Adrenal gland (tissue), 5 donors: ENCODE measurements around the gene SP140L.

Experiments used
- POLR2A ChIP-seq, 2 donors: fragments of 450-650 bp; IDR thresholded peaks; one replicate each; pipeline ENCODE4 v1.6.1; 2017; ENCODE audit warnings: antibody characterized with exemption in 2 of 2, mild to moderate bottlenecking in 2 of 2, moderate library complexity in 1 of 2
- TF ChIP-seq, protein P1 (sequence below), 6 experiments: fragments of 450-650 bp in 4 of 6; fragments of 200-600 bp in 2 of 6; sonication (generic) in 1 of 6; IDR thresholded peaks; 1 replicate in 5 of 6; 2 replicates in 1 of 6; pipeline versions ENCODE4 v1.5.1 to v1.8.0; 2016 to 2021; ENCODE audit warnings: antibody characterized with exemption in 6 of 6, mild to moderate bottlenecking in 2 of 6, moderate library complexity in 1 of 6
- donor health status: DM: no; HTN: no; CAD: no.

DNA sequence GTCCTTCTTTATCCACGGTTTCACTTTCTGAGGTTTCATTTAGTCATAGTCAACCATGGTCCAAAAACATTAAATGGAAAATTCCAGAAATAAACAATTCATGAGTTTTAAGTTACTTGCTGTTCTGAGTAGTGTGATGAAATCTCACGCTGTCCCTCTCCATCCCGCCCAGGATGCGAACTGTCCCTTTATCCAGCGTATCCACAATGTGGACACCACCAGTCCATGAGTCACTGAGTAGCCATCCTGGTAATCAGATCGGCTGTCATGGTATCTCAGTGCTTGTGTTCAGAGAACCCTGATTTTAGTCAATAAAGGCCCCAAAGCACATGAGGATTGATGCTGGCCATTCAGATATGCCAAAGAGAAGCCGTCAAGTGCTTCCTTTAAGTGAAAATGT, 3.7 kb downstream of the SP140L start:
- TF ChIP-seq, protein P1, sequence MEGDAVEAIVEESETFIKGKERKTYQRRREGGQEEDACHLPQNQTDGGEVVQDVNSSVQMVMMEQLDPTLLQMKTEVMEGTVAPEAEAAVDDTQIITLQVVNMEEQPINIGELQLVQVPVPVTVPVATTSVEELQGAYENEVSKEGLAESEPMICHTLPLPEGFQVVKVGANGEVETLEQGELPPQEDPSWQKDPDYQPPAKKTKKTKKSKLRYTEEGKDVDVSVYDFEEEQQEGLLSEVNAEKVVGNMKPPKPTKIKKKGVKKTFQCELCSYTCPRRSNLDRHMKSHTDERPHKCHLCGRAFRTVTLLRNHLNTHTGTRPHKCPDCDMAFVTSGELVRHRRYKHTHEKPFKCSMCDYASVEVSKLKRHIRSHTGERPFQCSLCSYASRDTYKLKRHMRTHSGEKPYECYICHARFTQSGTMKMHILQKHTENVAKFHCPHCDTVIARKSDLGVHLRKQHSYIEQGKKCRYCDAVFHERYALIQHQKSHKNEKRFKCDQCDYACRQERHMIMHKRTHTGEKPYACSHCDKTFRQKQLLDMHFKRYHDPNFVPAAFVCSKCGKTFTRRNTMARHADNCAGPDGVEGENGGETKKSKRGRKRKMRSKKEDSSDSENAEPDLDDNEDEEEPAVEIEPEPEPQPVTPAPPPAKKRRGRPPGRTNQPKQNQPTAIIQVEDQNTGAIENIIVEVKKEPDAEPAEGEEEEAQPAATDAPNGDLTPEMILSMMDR (IDR thresholded peaks at IDR 0.05), result no peak
- no peak for TF ChIP-seq POLR2A (IDR thresholded peaks at IDR 0.05)
